CD14-positive monocyte (primary cell): Measurements from ENCODE around the gene NCOR2. TPM values are rescaled to one million over a fixed set of nuclear protein-coding genes. Genes with fewer than 3 reads are reported as not detected.

Source experiments
- DNase-seq, 3 donors: peaks; one replicate each; pipeline ENCODE4 v3.0.0-alpha.2; 2011 to 2022
- H2AFZ ChIP-seq: 2 replicates; pipeline ENCODE4 v1.6.0; 2012; ENCODE audit warnings: mild to moderate bottlenecking, low read depth, low read length, inconsistent platforms; ENCODE audit not compliant: insufficient read depth, poor library complexity, severe bottlenecking
- H3K27ac ChIP-seq, 2 donors: 1 replicate in 1 of 2; 2 replicates in 1 of 2; pipeline ENCODE4 v1.5.1; 2012 to 2013; ENCODE audit warnings: low read length in 2 of 2, control low read depth in 1 of 2, inconsistent platforms in 1 of 2, low read depth in 1 of 2, mild to moderate bottlenecking in 1 of 2
- H3K27me3 ChIP-seq, 2 donors: one replicate each; pipeline versions ENCODE4 v1.6.0 to v1.6.1; 2011 to 2013; ENCODE audit warnings: low read length in 2 of 2; ENCODE audit not compliant: control insufficient read depth in 2 of 2, insufficient read depth in 2 of 2
- H3K36me3 ChIP-seq, 2 donors: replicated peaks in 1 of 2; 1 replicate in 1 of 2; 2 replicates in 1 of 2; pipeline versions ENCODE4 v1.5.1 to v1.6.1; 2012 to 2013; ENCODE audit warnings: low read length in 2 of 2, control low read depth in 1 of 2, inconsistent platforms in 1 of 2, mild to moderate bottlenecking in 1 of 2; ENCODE audit not compliant: insufficient read depth in 2 of 2, control insufficient read depth in 1 of 2
- H3K4me1 ChIP-seq, 2 donors: 1 replicate in 1 of 2; 2 replicates in 1 of 2; pipeline versions ENCODE4 v1.5.1 to v1.6.1; 2012 to 2013; ENCODE audit warnings: low read length in 2 of 2, control low read depth in 1 of 2, inconsistent platforms in 1 of 2, mild to moderate bottlenecking in 1 of 2, moderate library complexity in 1 of 2; ENCODE audit not compliant: insufficient read depth in 2 of 2, control insufficient read depth in 1 of 2
- H3K4me2 ChIP-seq: replicated peaks from 2 replicates; pipeline ENCODE3; 2012; ENCODE audit warnings: low read length, moderate library complexity, mild to moderate bottlenecking; ENCODE audit not compliant: poor library complexity, severe bottlenecking; ENCODE audit errors: extremely low read depth
- H3K4me3 ChIP-seq, 3 experiments: fragments of 200-600 bp in 1 of 3; sonication (generic) in 1 of 3; replicated peaks in 1 of 3; 1 replicate in 2 of 3; 2 replicates in 1 of 3; pipeline ENCODE4 v1.5.1; 2011 to 2013; ENCODE audit warnings: low read length in 3 of 3, mild to moderate bottlenecking in 3 of 3, control low read depth in 2 of 3, low read depth in 2 of 3, inconsistent platforms in 1 of 3, moderate library complexity in 1 of 3
- H3K79me2 ChIP-seq: 2 replicates; pipeline ENCODE4 v1.6.0; 2012; ENCODE audit warnings: mild to moderate bottlenecking, control low read depth, inconsistent platforms, low read length, moderate library complexity; ENCODE audit not compliant: insufficient read depth
- H3K9ac ChIP-seq: 2 replicates; pipeline ENCODE4 v1.6.0; 2017; ENCODE audit warnings: low read length, mild to moderate bottlenecking; ENCODE audit not compliant: insufficient read depth, poor library complexity, severe bottlenecking
- H3K9me3 ChIP-seq, 2 donors: replicated peaks in 1 of 2; 1 replicate in 1 of 2; 2 replicates in 1 of 2; pipeline versions ENCODE4 v1.5.1 to v1.6.1; 2012 to 2013; ENCODE audit warnings: low read length in 2 of 2, control low read depth in 1 of 2; ENCODE audit not compliant: control insufficient read depth in 1 of 2, insufficient read depth in 1 of 2
- H4K20me1 ChIP-seq: 2 replicates; pipeline ENCODE4 v1.6.0; 2012; ENCODE audit warnings: mild to moderate bottlenecking, low read length, control low read depth, moderate library complexity; ENCODE audit not compliant: insufficient read depth
- H3K27ac Mint-ChIP-seq, 7 donors: one replicate each; pipeline ENCODE4 v1.8.0; 2020; ENCODE audit warnings: mild to moderate bottlenecking in 7 of 7, mixed read lengths in 7 of 7, moderate library complexity in 6 of 7, inconsistent platforms in 2 of 7
- H3K27me3 Mint-ChIP-seq, 3 donors: one replicate each; pipeline ENCODE4 v1.8.0; 2021 to 2022; ENCODE audit warnings: low read depth in 3 of 3, mild to moderate bottlenecking in 3 of 3, mixed read lengths in 3 of 3, moderate library complexity in 3 of 3, inconsistent platforms in 1 of 3
- H3K36me3 Mint-ChIP-seq, 2 donors: one replicate each; pipeline ENCODE4 v1.8.0; 2020; ENCODE audit warnings: mixed read lengths in 2 of 2, inconsistent platforms in 1 of 2, mild to moderate bottlenecking in 1 of 2
- H3K4me1 Mint-ChIP-seq: one replicate; pipeline ENCODE4 v1.8.0; 2020; ENCODE audit warnings: mild to moderate bottlenecking, mixed read lengths
- H3K4me3 Mint-ChIP-seq, 2 donors: one replicate each; pipeline ENCODE4 v1.8.0; 2020; ENCODE audit warnings: mild to moderate bottlenecking in 2 of 2, mixed read lengths in 2 of 2, moderate library complexity in 1 of 2
- H3K9me3 Mint-ChIP-seq, 7 donors: one replicate each; pipeline ENCODE4 v1.8.0; 2020 to 2022; ENCODE audit warnings: mixed read lengths in 7 of 7, mild to moderate bottlenecking in 6 of 7, moderate library complexity in 6 of 7, inconsistent platforms in 2 of 7
- CTCF ChIP-seq: fragments of 200-600 bp; IDR thresholded peaks from one replicate; pipeline ENCODE4 v1.8.0; 2022; ENCODE audit warnings: antibody characterized with exemption, mild to moderate bottlenecking
- WGBS: methylation state at CpG from one replicate; pipeline ENCODE4 v1.1.5; 2013; ENCODE audit warnings: missing lambda C conversion rate; ENCODE audit not compliant: insufficient coverage; 5-methylcytosine and 5-hydroxymethylcytosine counted together
- intact Hi-C, 2 donors: fragments of 100-400 bp; cut with micrococcal nuclease; formaldehyde crosslinking; loops; one replicate each; pipeline versions ENCODE4 v1.15.0 to v1.15.1; 2023
- polyA plus RNA-seq, 3 donors: library from polyadenylated mRNA; depleted of rRNA in 1 of 3; unstranded in 2 of 3; stranded (reverse) in 1 of 3; fragments of 300-500 nt in 2 of 3; fragments of >200 nt in 1 of 3; fragmentation: Illumina TruSeq in 2 of 3; gene quantifications; 1 replicate in 2 of 3; 2 replicates in 1 of 3; pipeline ENCODE4 v1.2.3, GENCODE V29; 2012 to 2021

Gene NCOR2
- polyA plus RNA-seq, 3 donors = 4.7 to 46.8 (median 5.5) TPM

- Histone ChIP-seq H3K4me2 (no peak overlapping the region), H3K9me3 (no peaks in the 10 kb centered on the region), H3K9ac (no peak overlapping the region), H3K36me3 (peaks cover 26 to 74% of the 10 kb centered on the region in 2 donors), H3K27ac (no peak overlapping the region), H3K4me1 (no peaks in the 10 kb centered on the region), H3K27me3 (no peaks in the 10 kb centered on the region), H2AFZ (no peak overlapping the region), H4K20me1 (peaks cover 99% of the 10 kb centered on the region), H3K4me3 (no peak overlapping the region), H3K79me2 (peaks cover 94% of the 10 kb centered on the region)
- intact Hi-C loops = no loop called here
- WGBS = 56% methylated on average over 10 of the region's 14 CpGs
- H3K36me3 Mint-ChIP-seq = peaks cover 51 to 68% of the 10 kb centered on the region in 2 donors
- no peak overlapping the region for H3K4me3 Mint-ChIP-seq
- peaks cover 13% of the 10 kb centered on the region for H3K4me1 Mint-ChIP-seq
- H3K27me3 Mint-ChIP-seq = no peaks in the 10 kb centered on the region
- DNase-seq = no peak
- H3K9me3 Mint-ChIP-seq = no peaks in the 10 kb centered on the region
- peak overlapping the region in 2 of 7 donors; percentile 56 to 57 for H3K27ac Mint-ChIP-seq
- TF ChIP-seq CTCF = no peak
Observed at GRCh38 chr12:124532331-124532750, 35.1 kb downstream of the NCOR2 start.

GRCh38 chr12:124531906-124532305 lies 35.5 kb downstream of the NCOR2 start:
- WGBS = 94% methylated on average over 2 of the region's 11 CpGs
- H3K27ac Mint-ChIP-seq = peak overlapping the region in 1 of 7 donors; percentile 57

More at GRCh38 chr12:124531906-124532305, 35.5 kb downstream of the NCOR2 start:
- Histone ChIP-seq H3K9me3 (no peaks in the 10 kb centered on the region), H3K9ac (no peak overlapping the region), H2AFZ (no peak overlapping the region), H3K27me3 (no peaks in the 10 kb centered on the region), H3K4me1 (no peaks in the 10 kb centered on the region), H3K4me3 (no peak overlapping the region), H3K27ac (no peak overlapping the region), H3K79me2 (peaks cover 93% of the 10 kb centered on the region), H3K4me2 (no peak overlapping the region), H3K36me3 (peaks cover 26 to 76% of the 10 kb centered on the region in 2 donors), H4K20me1 (peaks cover 99% of the 10 kb centered on the region)
- TF ChIP-seq CTCF = no peak
- H3K36me3 Mint-ChIP-seq = peaks cover 53 to 71% of the 10 kb centered on the region in 2 donors
- no peaks in the 10 kb centered on the region for H3K9me3 Mint-ChIP-seq
- no peak overlapping the region for H3K4me3 Mint-ChIP-seq
- DNase-seq = no peak
- no peaks in the 10 kb centered on the region for H3K27me3 Mint-ChIP-seq
- H3K4me1 Mint-ChIP-seq = peaks cover 10% of the 10 kb centered on the region
- intact Hi-C loops = no loop called here
